NCI-H2171 treated with DMSO at 0.1 percent for 48 hours (cell line): ENCODE data around the gene PLAA.
"Not testable (repeated sequence)": the region's sequence is repeated elsewhere in the genome, so short reads cannot be mapped to it uniquely, and the experiment has no call there.

Source experiments
- DNase-seq: peaks from one replicate; lab custom pipeline; 2025; lab: John Stamatoyannopoulos, UW

Gene PLAA

GRCh38 chr9:26928902-26929495 lies 18.0 kb downstream of the PLAA start:
- no peak for DNase-seq

DNA sequence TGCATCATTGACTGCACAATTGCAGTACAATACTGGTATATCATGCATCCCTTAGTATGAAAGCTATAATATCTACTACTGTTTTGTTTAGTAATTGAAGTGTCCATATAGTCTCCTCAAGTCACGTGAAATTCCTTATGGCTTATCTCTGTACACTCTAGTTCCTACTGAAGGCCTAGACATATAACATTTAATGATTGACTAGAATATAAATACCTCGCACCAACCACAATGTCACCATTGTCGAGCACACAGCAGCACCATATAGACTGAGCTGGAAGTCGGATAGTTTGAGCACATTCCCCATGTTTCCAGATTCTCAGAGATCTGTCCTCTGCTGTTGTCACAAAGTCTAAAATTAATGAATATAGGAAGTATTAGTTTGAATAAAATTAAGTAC lies 21.4 kb downstream of the PLAA start:
- no peak for DNase-seq

GRCh38 chr9:26919698-26920097 lies 27.3 kb downstream of the PLAA start:
- DNase-seq, result no peak

GRCh38 chr9:26913138-26913668 lies 33.8 kb downstream of the PLAA start:
- DNase-seq, result no peak

GRCh38 chr9:26904671-26905070 lies 42.4 kb downstream of the PLAA start:
- DNase-seq, result no peak

DNA sequence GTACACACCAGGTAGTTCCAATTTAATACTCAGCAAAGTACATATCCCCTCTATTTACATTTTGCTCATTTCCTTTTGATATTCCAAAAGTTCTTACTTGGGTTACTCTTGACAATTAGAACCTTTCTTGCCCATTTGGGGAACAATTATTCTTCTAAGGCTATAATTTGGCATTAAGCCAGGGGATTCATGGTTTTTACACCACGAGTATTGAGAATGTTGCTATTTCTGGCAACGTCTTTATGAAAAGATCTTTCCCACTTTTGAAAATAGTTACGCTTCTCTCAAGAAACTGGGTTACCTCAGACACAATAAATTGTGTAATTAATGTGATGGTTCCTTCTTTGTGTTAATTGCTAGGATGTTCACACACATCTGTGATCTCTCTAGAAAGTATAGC lies 43.0 kb downstream of the PLAA start:
- no peak for DNase-seq

DNA sequence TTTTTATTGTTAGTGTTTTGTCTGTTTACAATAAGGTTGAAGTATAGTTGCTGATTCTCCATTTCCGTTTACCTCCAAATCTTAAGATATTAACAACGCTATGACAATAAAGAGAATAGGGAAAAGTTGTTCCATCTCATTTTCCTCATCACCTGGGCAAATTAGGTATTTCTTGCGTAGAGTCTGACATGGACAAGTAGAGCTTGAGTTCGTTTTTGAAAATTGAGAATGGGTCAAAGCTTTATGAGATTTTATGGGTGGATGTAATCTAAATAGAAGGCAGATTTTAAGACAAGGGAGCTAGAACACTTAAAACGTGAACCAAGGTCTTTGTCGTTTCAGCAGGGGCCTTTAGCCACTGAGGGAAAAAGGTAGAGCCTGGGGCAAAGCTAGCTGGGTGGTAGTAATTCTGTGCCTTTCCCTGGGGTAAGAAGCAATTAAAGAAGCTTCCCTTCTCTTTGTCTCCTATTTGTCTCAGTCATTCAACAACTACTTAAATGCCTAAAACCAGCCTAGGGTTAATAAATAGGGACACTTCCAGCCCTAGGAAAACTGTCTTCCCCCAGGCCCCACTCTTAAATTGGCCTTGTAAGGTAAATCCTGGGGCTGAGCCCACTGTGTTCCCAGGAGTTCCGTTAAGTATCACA lies 53.9 kb downstream of the PLAA start:
- DNase-seq, result no peak

- DNase-seq, result peak; percentile 77
Observed at GRCh38 chr9:26892251-26893029, 54.6 kb downstream of the PLAA start, which contains the start of gene CAAP1. TSS of gene CAAP1 (minus strand) at chr9:26892802. CDS start at chr9:26892715, 87 bp downstream.

DNA sequence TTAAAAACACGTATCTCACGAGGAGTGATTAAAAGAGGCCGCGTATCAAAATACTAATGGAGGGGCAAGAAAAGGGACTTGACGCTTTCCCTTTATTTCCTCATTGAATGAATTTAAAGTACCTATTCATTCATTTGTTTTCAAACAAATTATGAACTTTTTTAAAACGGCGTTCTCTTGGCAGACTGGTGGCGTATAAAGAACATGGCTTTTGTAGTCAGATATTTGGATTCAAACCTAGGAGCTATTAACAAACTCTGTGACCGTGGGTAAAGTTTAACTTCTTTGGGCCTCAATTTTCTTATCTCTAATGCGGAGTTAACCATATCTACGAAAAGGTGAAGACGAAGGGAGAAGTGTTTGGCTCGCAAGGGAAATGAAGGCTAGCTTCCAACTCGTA lies 55.3 kb downstream of the PLAA start:
- no peak for DNase-seq

- DNase-seq, result no peak
Observed at GRCh38 chr9:26888271-26888670, 58.8 kb downstream of the PLAA start.

DNA sequence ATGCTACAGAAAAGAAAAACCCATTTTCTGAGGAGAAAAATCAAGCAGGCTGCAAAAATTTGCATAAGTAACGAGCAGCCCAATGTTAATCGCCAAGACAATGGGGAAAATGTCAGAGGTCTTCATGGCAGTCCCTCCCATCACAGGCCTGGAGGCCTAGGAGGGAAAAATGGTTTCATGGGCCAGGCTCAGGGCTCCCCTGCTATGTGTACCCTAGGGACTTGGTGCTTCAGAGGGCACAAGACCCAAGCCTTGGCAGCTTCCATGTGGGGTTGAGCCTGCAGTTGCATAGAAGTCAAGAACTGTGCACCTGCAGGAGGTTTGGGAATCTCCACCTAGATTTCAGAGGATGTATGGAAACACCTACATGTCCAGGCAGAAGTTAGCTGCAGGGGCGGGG lies 64.9 kb downstream of the PLAA start:
- DNase-seq, result no peak

DNA sequence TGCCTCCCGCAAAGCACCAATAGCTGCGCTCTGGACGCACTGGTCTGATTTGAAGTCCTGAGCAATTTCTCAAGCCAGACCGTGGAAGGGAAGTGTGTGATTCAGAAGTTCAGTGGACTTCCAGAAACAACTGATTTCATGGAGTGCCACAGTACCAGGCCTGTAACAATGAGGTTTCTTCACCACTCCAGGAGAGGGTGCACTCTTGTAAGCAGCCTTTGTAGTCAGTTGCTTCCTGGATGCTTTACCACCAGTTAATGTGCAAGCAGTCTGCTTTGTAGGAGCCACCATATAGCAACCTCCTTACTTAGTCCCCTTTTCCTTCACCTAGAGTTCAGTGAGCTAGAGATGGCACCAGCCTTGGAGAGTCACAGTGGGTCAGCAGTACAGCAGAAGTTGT lies 66.8 kb downstream of the PLAA start:
- DNase-seq, result no peak

- DNase-seq, result not testable (repeated sequence)
Observed at GRCh38 chr9:26875155-26875554, 71.9 kb downstream of the PLAA start.

- no peak for DNase-seq
Observed at GRCh38 chr9:26870292-26870691, 76.8 kb downstream of the PLAA start.

GRCh38 chr9:26863074-26863473 lies 84.0 kb downstream of the PLAA start:
- DNase-seq, result no peak

DNA sequence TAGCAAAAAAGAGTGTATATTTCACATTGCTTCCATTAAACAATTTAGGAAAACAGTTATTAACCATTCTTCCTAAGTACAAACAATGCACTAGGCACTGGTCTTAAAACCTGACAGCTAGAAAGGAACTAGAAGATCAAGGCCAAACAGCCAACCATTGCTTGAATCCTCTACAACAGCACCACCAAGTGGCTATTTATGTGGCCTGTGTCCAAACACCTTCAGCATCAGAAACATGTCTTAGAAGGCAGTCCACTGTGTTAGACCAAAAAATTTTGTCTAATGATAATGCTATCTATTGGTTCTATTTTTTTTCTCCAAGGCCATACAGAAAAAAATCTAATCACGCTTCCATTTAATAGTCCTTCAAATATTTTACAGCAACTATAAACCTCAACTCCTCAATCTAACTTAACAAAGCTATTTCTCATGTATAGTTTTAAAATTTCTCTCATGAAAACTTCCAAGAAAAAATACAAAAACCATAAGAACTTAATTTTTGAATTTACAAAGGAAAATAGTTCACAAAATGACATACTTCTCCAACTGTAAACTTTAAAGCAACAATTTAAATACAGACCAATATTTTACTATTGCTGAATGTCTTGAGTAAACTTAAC lies 90.5 kb downstream of the PLAA start:
- DNase-seq, result peak; percentile 13
